ENCODE measurements around the gene CYBRD1. TPM values are rescaled to one million over a fixed set of nuclear protein-coding genes. Genes with fewer than 3 reads are reported as not detected.

The CYBRD1 gene
- total and polyA plus RNA-seq, 7 donors: 12.3 to 47.3 (median 15.2) TPM

DNA sequence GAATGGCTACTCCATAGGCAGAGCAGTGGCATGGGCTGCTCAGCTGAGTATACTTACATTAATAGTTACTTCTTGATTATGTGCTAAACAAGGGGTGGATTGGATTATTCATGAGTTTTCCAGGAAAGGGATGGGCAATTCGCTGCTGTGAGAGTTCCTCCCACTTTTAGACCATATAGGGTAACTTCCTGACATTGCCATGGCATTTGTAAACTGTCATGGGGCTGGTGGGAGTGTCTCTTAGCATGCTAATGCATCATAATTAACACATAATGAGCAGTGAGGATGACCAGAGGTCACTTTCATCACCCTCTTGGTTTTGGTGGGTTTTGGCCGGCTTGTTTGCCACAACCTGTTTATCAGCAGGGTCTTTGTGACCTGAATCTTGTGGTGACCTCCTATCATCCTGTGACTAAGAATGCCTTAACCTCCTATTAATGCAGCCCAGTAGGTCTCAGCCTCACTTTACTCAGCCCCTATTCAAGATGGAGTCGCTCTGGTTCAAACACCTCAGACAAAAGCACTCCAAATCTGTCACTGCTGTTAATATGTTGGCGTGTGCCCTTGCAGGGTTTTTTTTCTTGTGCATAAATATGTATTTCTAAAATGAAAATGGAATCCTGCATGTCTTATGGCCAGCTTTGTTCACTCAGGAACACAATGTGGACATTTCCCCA lies 56.0 kb downstream of the CYBRD1 start:
- Histone ChIP-seq H3K9me3 (no peaks in the 10 kb centered on the region), H3K4me1 (no peaks in the 10 kb centered on the region), H3K36me3 (ENCODE audit: insufficient read depth in 1 of 2, low read depth in 1 of 2) (no peaks in the 10 kb centered on the region), H3K27me3 (ENCODE audit: insufficient read depth in 3 of 3, low read length in 2 of 3) (no peaks in the 10 kb centered on the region), H3K4me3 (no peak overlapping the region), H3K27ac (no peak overlapping the region)
- 78 to 85% (median 82%) methylated on average over 4 of the region's 4 CpGs for WGBS, 3 donors
- DNase-seq (no peak), ATAC-seq (no peak)
- intact Hi-C loops (cut with DNase I): loop anchor here in 1 of 2 donors (10.0 kb wide), 1 partner anchor 557 kb away; no protein-coding TSS in a partner anchor
- TF ChIP-seq, protein P1, sequence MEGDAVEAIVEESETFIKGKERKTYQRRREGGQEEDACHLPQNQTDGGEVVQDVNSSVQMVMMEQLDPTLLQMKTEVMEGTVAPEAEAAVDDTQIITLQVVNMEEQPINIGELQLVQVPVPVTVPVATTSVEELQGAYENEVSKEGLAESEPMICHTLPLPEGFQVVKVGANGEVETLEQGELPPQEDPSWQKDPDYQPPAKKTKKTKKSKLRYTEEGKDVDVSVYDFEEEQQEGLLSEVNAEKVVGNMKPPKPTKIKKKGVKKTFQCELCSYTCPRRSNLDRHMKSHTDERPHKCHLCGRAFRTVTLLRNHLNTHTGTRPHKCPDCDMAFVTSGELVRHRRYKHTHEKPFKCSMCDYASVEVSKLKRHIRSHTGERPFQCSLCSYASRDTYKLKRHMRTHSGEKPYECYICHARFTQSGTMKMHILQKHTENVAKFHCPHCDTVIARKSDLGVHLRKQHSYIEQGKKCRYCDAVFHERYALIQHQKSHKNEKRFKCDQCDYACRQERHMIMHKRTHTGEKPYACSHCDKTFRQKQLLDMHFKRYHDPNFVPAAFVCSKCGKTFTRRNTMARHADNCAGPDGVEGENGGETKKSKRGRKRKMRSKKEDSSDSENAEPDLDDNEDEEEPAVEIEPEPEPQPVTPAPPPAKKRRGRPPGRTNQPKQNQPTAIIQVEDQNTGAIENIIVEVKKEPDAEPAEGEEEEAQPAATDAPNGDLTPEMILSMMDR (IDR thresholded peaks at IDR 0.05): no peak

DNA sequence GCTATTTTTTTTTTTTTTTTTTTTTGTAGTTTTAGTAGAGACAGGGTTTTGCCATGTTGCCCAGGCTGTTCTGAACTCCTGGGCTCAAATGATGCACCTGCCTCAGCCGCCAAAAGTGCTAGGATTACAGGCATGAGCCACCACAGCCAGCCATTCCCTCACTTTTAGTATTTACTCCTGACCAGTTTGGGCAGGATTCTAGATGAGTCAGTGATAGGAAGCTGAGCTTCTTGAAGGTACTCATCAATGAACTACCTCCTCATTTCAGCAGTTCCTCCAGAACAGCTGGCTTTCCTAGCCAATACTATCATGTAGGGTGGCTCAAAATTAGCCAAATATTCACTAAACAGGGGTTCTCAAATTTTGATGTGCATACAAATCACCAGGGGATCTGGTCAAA lies 57.2 kb downstream of the CYBRD1 start:
- 71 to 82% (median 73%) methylated on average over 1 of the region's 1 CpG for WGBS, 3 donors
- Histone ChIP-seq H3K27ac (no peak overlapping the region), H3K4me1 (no peaks in the 10 kb centered on the region), H3K4me3 (no peak overlapping the region), H3K27me3 (ENCODE audit: insufficient read depth in 3 of 3, low read length in 2 of 3) (no peaks in the 10 kb centered on the region), H3K9me3 (no peaks in the 10 kb centered on the region), H3K36me3 (ENCODE audit: insufficient read depth in 1 of 2, low read depth in 1 of 2) (no peaks in the 10 kb centered on the region)
- ATAC-seq (no peak), DNase-seq (no peak)
- intact Hi-C loops (cut with DNase I): loop anchor here in 1 of 2 donors (10.0 kb wide), 1 partner anchor 555 kb away; no protein-coding TSS in a partner anchor
- TF ChIP-seq, protein P1 (IDR thresholded peaks at IDR 0.05): no peak

DNA sequence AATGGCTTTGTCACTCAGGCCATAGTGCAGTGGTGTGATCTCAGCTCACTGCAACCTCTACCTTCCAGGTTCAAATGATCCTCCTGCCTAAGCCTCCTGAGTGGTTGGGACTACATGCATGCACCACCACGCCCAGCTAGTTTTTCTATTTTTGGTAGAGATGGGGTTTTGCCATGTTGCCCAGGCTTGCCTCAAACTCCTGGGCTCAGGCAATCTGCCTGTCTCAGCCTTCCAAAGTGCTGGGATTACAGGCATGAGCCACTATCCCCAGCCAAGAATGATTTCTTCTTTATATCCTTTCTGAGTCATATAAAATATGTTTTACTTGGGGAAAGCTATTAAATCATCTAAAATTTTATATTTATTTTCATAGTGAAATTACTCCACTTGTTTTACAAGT lies 61.3 kb downstream of the CYBRD1 start:
- DNase-seq (no peak), ATAC-seq (no peak)
- Histone ChIP-seq H3K4me3 (no peak overlapping the region), H3K36me3 (ENCODE audit: insufficient read depth in 1 of 2, low read depth in 1 of 2) (no peaks in the 10 kb centered on the region), H3K4me1 (no peaks in the 10 kb centered on the region), H3K27me3 (ENCODE audit: insufficient read depth in 3 of 3, low read length in 2 of 3) (no peaks in the 10 kb centered on the region), H3K27ac (no peak overlapping the region), H3K9me3 (no peaks in the 10 kb centered on the region)
- 65 to 90% (median 77%) methylated on average over 1 of the region's 1 CpG for WGBS, 3 donors
- TF ChIP-seq, protein P1 (IDR thresholded peaks at IDR 0.05): no peak
- intact Hi-C loops (cut with DNase I): no loop called here

DNA sequence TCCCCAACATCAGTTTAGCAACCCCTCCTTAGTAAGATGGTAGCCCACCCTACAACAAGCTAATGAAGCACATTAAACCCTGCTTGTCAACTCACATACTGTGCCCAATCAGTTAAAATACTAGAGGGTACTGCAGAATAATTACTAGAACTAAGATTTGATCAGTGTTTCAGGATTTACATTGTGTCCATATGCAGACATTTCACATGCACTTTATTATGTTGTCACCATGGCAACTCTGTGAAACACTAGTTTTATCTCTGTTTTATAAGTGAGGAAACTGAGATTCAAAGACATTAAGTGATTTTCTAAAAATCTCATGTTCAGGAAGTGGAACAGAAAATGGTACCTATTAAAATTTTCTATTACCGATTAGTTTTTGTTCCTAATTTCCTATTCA lies 61.7 kb downstream of the CYBRD1 start:
- Histone ChIP-seq H3K27ac (no peak overlapping the region), H3K36me3 (ENCODE audit: insufficient read depth in 1 of 2, low read depth in 1 of 2) (no peaks in the 10 kb centered on the region), H3K27me3 (ENCODE audit: insufficient read depth in 3 of 3, low read length in 2 of 3) (no peaks in the 10 kb centered on the region), H3K9me3 (no peaks in the 10 kb centered on the region), H3K4me1 (no peaks in the 10 kb centered on the region), H3K4me3 (no peak overlapping the region)
- no peak for ATAC-seq
- WGBS, 3 donors: 81 to 97% (median 87%) methylated on average over 1 of the region's 1 CpG
- DNase-seq: no peak
- TF ChIP-seq, protein P1 (IDR thresholded peaks at IDR 0.05): no peak
- intact Hi-C loops (cut with DNase I): no loop called here

DNA sequence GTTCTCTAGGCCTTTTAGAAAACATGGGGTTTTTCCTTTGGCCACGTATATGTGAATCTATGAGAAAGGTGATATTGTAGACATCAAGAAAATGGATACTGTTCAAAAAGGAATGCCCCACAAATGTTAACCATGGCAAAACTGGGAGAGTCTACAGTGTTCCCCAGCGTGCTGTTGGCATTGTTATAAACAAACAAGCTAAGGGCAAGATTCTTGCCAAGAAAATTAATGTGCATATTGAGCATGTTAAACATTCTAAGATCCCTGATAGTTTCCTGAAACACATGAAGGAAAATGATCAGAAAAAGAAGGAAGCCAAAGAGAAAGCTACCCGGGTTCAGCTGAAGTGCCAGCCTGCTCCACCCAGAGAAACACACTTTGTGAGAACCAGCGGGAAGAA lies 64.9 kb downstream of the CYBRD1 start:
- Histone ChIP-seq H3K4me3 (no peak overlapping the region), H3K9me3 (peaks cover 9% of the 10 kb centered on the region), H3K27ac (no peak overlapping the region), H3K4me1 (no peaks in the 10 kb centered on the region), H3K27me3 (ENCODE audit: insufficient read depth in 3 of 3, low read length in 2 of 3) (no peaks in the 10 kb centered on the region), H3K36me3 (ENCODE audit: insufficient read depth in 1 of 2, low read depth in 1 of 2) (no peaks in the 10 kb centered on the region)
- DNase-seq (no peak), ATAC-seq (no peak)
- 66 to 75% (median 69%) methylated on average over 4 of the region's 4 CpGs for WGBS, 3 donors
- intact Hi-C loops (cut with DNase I): no loop called here
- TF ChIP-seq, protein P1 (IDR thresholded peaks at IDR 0.05): no peak

Data from psoas muscle (tissue), 8 donors.